ENCODE data around the gene AP3S2. TPM values are rescaled to one million over a fixed set of nuclear protein-coding genes. Genes with fewer than 3 reads are reported as not detected.
A peak's percentile ranks its signal among the peaks of the same experiment; 100 is the strongest.
"Not testable (repeated sequence)": the region's sequence is repeated elsewhere in the genome, so short reads cannot be mapped to it uniquely, and the experiment has no call there.

The AP3S2 gene
- total and polyA plus RNA-seq, 7 experiments from 2014 or later, result 24.3 to 32.8 (median 28.5) TPM

DNA sequence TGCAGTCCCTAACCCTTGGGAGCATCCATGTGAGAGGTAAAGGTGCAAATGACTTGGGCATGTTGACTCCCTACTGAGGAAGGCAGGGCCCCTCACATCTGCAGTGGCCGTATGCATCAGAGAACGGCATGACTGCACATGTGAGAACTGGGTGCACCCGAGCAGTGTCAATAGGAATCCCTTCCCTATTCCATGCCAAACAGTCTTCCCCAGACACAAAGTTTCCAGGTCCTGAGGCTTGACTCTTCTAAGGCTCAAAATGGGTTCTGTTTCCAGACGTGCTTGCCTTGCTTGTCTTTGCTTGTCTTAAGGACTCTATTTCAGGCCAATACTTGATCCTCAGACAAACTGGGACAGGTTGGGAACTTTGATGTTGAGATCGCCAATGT is 58.6 kb downstream of the AP3S2 start:
- Mint-ChIP-seq H3K36me3 (peaks cover 12 to 51% (median 15%) of the 10 kb centered on the region in 5 donors), H3K4me3 (no peak overlapping the region), H3K9me3 (peaks cover 0 to 1% (median 0%) of the 10 kb centered on the region in 11 donors), H3K27me3 (no peaks in the 10 kb centered on the region), H3K27ac (no peak overlapping the region), H3K4me1 (peaks cover 0 to 8% (median 0%) of the 10 kb centered on the region in 7 donors)
- Histone ChIP-seq H3K27ac (ENCODE audit: low read depth, low read length) (no peak overlapping the region), H3K9me3 (ENCODE audit: control insufficient read depth in 2 of 3, low read length in 3 of 3) (no peaks in the 10 kb centered on the region), H3K4me3 (ENCODE audit: low read length) (no peak overlapping the region), H3K4me1 (ENCODE audit: control insufficient read depth in 2 of 2, insufficient read depth in 2 of 2, low read length in 2 of 2) (no peaks in the 10 kb centered on the region), H3K27me3 (ENCODE audit: control insufficient read depth in 2 of 2, insufficient read depth in 2 of 2, low read length in 2 of 2) (no peaks in the 10 kb centered on the region), H3K36me3 (ENCODE audit: control insufficient read depth in 2 of 3, insufficient read depth in 3 of 3, low read length in 3 of 3) (peaks cover 0 to 64% (median 6%) of the 10 kb centered on the region in 3 experiments)
- ATAC-seq, result no peak
- ChIA-PET CTCF (no interaction called here), POLR2A (no interaction called here)
- DNase-seq, result no peak
- intact Hi-C loops (cut with micrococcal nuclease), result no loop called here

DNA sequence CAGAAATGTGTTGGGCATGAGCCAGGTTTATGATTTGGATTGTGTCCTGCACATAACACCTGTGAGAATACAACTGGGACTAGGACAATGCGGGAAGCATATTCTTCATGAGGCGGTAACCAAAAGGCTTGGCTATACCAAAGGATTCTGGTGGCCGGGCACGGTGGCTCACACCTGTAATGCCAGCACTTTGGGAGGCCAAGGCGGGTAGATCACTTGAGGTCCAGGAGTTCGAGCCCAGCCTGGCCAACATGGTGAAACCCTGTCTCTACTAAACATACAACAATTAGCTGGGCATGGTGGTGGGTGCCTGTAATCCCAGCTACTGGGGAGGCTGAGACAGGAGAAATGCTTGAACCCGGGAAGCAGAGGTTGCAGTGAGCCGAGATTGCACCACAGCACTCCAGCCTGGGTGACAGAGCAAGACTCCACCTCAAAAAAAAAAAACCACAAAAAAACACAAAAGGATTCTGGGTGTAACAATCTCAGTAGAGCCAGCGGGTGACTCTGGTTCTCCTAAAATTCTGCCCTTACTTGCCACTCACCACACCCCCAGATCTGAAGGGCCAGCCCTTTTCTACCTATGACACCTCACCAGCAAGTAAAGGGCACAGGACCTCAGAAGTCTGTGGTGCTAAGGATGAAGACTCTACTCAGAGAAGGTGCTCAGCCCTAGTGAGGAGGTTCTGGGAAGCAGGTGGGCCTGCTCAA is 59.2 kb downstream of the AP3S2 start:
- H3K9me3 Mint-ChIP-seq; POLR2A ChIA-PET; H3K4me3 Mint-ChIP-seq; intact Hi-C loops (cut with micrococcal nuclease); H3K27ac ChIP-seq (ENCODE audit: low read depth, low read length); DNase-seq; H3K27ac Mint-ChIP-seq; H3K4me3 ChIP-seq (ENCODE audit: low read length); H3K4me1 ChIP-seq (ENCODE audit: control insufficient read depth in 2 of 2, insufficient read depth in 2 of 2, low read length in 2 of 2); H3K27me3 ChIP-seq (ENCODE audit: control insufficient read depth in 2 of 2, insufficient read depth in 2 of 2, low read length in 2 of 2); CTCF ChIA-PET; H3K27me3 Mint-ChIP-seq; H3K4me1 Mint-ChIP-seq; ATAC-seq; H3K9me3 ChIP-seq (ENCODE audit: control insufficient read depth in 2 of 3, low read length in 3 of 3): not testable (repeated sequence)
- H3K36me3 ChIP-seq (ENCODE audit: control insufficient read depth in 2 of 3, insufficient read depth in 3 of 3, low read length in 3 of 3), result peaks cover 0 to 64% (median 6%) of the 10 kb centered on the region in 3 experiments
- H3K36me3 Mint-ChIP-seq, result peaks cover 12 to 51% (median 13%) of the 10 kb centered on the region in 5 donors

- intact Hi-C loops (cut with micrococcal nuclease), result no loop called here
- H3K4me3 Mint-ChIP-seq, result no peak overlapping the region
- peaks cover 0 to 1% (median 0%) of the 10 kb centered on the region in 11 donors for H3K9me3 Mint-ChIP-seq
- ATAC-seq (no peak), DNase-seq (no peak)
- no peak overlapping the region for H3K27ac Mint-ChIP-seq
- H3K4me1 ChIP-seq (ENCODE audit: control insufficient read depth in 2 of 2, insufficient read depth in 2 of 2, low read length in 2 of 2), result no peaks in the 10 kb centered on the region
- POLR2A ChIA-PET, result no interaction called here
- H3K27me3 ChIP-seq (ENCODE audit: control insufficient read depth in 2 of 2, insufficient read depth in 2 of 2, low read length in 2 of 2), result no peaks in the 10 kb centered on the region
- H3K36me3 Mint-ChIP-seq, result peaks cover 12 to 51% (median 13%) of the 10 kb centered on the region in 5 donors
- peaks cover 0 to 14% (median 0%) of the 10 kb centered on the region in 7 donors for H3K4me1 Mint-ChIP-seq
- H3K27ac ChIP-seq (ENCODE audit: low read depth, low read length), result no peak overlapping the region
- H3K4me3 ChIP-seq (ENCODE audit: low read length), result no peak overlapping the region
- CTCF ChIA-PET, result no interaction called here
- H3K9me3 ChIP-seq (ENCODE audit: control insufficient read depth in 2 of 3, low read length in 3 of 3), result no peaks in the 10 kb centered on the region
- H3K27me3 Mint-ChIP-seq, result no peaks in the 10 kb centered on the region
- peaks cover 0 to 60% (median 6%) of the 10 kb centered on the region in 3 experiments for H3K36me3 ChIP-seq (ENCODE audit: control insufficient read depth in 2 of 3, insufficient read depth in 3 of 3, low read length in 3 of 3)
Measured at GRCh38 chr15:89833966-89834365, 59.8 kb downstream of the AP3S2 start.

DNA sequence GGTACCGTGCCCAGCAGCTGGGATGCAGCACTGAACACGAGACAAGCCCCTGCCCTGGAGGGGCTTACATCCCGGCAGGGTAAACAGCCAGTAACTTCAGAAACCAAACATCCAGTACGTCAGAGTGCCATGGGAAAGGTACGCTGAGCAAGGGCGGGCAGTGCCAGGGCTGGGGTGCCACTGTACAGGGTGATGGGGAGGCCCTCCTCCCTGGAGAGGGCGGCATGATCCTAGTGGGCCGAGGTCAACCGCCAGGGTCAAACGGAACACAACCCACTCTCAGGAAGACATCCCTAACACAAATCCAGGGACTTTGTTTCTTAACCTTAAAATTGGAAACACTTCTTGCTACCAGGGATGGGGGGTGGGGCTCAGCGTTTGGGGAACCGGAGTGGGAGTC is 63.2 kb downstream of the AP3S2 start:
- intact Hi-C loops (cut with micrococcal nuclease), result no loop called here
- no peaks in the 10 kb centered on the region for H3K27me3 ChIP-seq (ENCODE audit: control insufficient read depth in 2 of 2, insufficient read depth in 2 of 2, low read length in 2 of 2)
- no peaks in the 10 kb centered on the region for H3K9me3 ChIP-seq (ENCODE audit: control insufficient read depth in 2 of 3, low read length in 3 of 3)
- ATAC-seq (no peak), DNase-seq (no peak)
- ChIA-PET POLR2A (no interaction called here), CTCF (no interaction called here)
- Mint-ChIP-seq H3K9me3 (peaks cover 0 to 1% (median 0%) of the 10 kb centered on the region in 11 donors), H3K36me3 (peaks cover 3 to 30% (median 12%) of the 10 kb centered on the region in 5 donors), H3K27ac (no peak overlapping the region), H3K4me3 (no peak overlapping the region), H3K4me1 (peaks cover 0 to 14% (median 0%) of the 10 kb centered on the region in 7 donors), H3K27me3 (no peaks in the 10 kb centered on the region)
- no peaks in the 10 kb centered on the region for H3K4me1 ChIP-seq (ENCODE audit: control insufficient read depth in 2 of 2, insufficient read depth in 2 of 2, low read length in 2 of 2)
- peaks cover 0 to 32% (median 6%) of the 10 kb centered on the region in 3 experiments for H3K36me3 ChIP-seq (ENCODE audit: control insufficient read depth in 2 of 3, insufficient read depth in 3 of 3, low read length in 3 of 3)
- H3K4me3 ChIP-seq (ENCODE audit: low read length), result no peak overlapping the region
- no peak overlapping the region for H3K27ac ChIP-seq (ENCODE audit: low read depth, low read length)

DNA sequence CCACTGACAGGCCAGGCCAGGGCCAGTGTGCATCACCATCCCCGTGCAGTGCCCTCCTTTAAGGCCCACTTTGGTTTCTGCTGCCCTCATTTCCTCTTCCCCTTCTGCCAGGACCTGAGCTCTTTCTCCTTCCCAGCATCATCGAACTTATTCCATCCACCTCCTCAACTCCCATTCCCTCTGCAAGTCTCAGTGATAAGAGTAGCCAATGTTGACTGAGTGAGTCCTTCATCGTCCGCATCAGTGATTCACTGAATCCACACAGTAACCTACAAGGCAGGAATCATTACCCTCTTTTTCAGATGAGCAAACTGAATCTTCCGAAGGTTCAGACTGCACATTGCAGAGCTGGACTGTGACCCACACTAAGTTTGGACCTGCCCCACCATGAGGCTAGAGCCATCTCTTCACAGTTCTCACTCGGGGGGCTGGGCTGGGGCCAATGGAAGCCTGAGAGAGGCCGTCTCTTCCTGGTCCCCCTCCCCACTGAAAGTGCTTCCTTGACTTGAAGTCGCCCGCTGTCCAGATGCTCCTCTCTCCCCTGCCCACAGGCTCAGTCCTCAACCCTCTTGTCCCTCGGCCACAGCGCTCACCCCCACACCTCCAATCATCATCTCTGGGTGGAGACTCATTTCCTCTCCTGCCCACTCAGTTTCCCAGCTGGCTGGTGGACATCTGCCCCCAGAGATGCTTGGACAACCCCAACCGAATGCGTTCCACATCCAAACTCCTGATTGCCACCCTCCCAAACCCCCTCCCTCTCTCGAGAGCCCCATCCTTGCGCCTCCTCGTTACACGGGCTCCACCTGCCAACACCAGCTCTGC is 64.0 kb downstream of the AP3S2 start:
- Mint-ChIP-seq H3K4me3 (no peak overlapping the region), H3K27me3 (no peaks in the 10 kb centered on the region), H3K9me3 (peaks cover 0 to 1% (median 0%) of the 10 kb centered on the region in 11 donors), H3K27ac (peak overlapping the region in 2 of 9 donors; percentile 46 to 86), H3K36me3 (peaks cover 0 to 22% (median 8%) of the 10 kb centered on the region in 5 donors), H3K4me1 (peaks cover 0 to 14% (median 0%) of the 10 kb centered on the region in 7 donors)
- no peak for DNase-seq
- Histone ChIP-seq H3K9me3 (ENCODE audit: control insufficient read depth in 2 of 3, low read length in 3 of 3) (no peaks in the 10 kb centered on the region), H3K4me1 (ENCODE audit: control insufficient read depth in 2 of 2, insufficient read depth in 2 of 2, low read length in 2 of 2) (no peaks in the 10 kb centered on the region), H3K36me3 (ENCODE audit: control insufficient read depth in 2 of 3, insufficient read depth in 3 of 3, low read length in 3 of 3) (peaks cover 0 to 26% (median 0%) of the 10 kb centered on the region in 3 experiments), H3K4me3 (ENCODE audit: low read length) (no peak overlapping the region), H3K27me3 (ENCODE audit: control insufficient read depth in 2 of 2, insufficient read depth in 2 of 2, low read length in 2 of 2) (no peaks in the 10 kb centered on the region), H3K27ac (ENCODE audit: low read depth, low read length) (no peak overlapping the region)
- POLR2A ChIA-PET, result no interaction called here
- CTCF ChIA-PET, result no interaction called here
- no peak for ATAC-seq
- intact Hi-C loops (cut with micrococcal nuclease), result no loop called here

- Histone ChIP-seq H3K27me3 (ENCODE audit: control insufficient read depth in 2 of 2, insufficient read depth in 2 of 2, low read length in 2 of 2) (no peaks in the 10 kb centered on the region), H3K9me3 (ENCODE audit: control insufficient read depth in 2 of 3, low read length in 3 of 3) (no peaks in the 10 kb centered on the region), H3K36me3 (ENCODE audit: control insufficient read depth in 2 of 3, insufficient read depth in 3 of 3, low read length in 3 of 3) (peaks cover 0 to 19% (median 0%) of the 10 kb centered on the region in 3 experiments), H3K27ac (ENCODE audit: low read depth, low read length) (no peak overlapping the region), H3K4me3 (ENCODE audit: low read length) (no peak overlapping the region), H3K4me1 (ENCODE audit: control insufficient read depth in 2 of 2, insufficient read depth in 2 of 2, low read length in 2 of 2) (no peaks in the 10 kb centered on the region)
- POLR2A ChIA-PET, result no interaction called here
- H3K4me1 Mint-ChIP-seq, result peaks cover 0 to 14% (median 0%) of the 10 kb centered on the region in 7 donors
- H3K27me3 Mint-ChIP-seq, result peaks cover 0 to 1% (median 0%) of the 10 kb centered on the region in 5 donors
- intact Hi-C loops (cut with micrococcal nuclease), result no loop called here
- no peak for DNase-seq
- ATAC-seq, result no peak
- no peak overlapping the region for H3K4me3 Mint-ChIP-seq
- H3K9me3 Mint-ChIP-seq, result peaks cover 0 to 1% (median 0%) of the 10 kb centered on the region in 11 donors
- CTCF ChIA-PET, result no interaction called here
- peaks cover 0 to 18% (median 6%) of the 10 kb centered on the region in 5 donors for H3K36me3 Mint-ChIP-seq
- peak overlapping the region in 1 of 9 donors; percentile 86 for H3K27ac Mint-ChIP-seq
Measured at GRCh38 chr15:89829161-89829560, 64.6 kb downstream of the AP3S2 start.
